Endodermal cell (in vitro differentiated cells): ENCODE results near the gene REEP1. TPM values are rescaled to one million over a fixed set of nuclear protein-coding genes. Genes with fewer than 3 reads are reported as not detected.
A peak's percentile ranks its signal among the peaks of the same experiment; 100 is the strongest.

Source experiments
- DNase-seq: peaks from one replicate; pipeline ENCODE4 v3.0.0-alpha.2; 2017
- H3K27ac ChIP-seq: 2 replicates; pipeline ENCODE4 v1.5.1; 2013; ENCODE audit warnings: mild to moderate bottlenecking, low read depth, low read length, moderate library complexity
- H3K27me3 ChIP-seq: 2 replicates; pipeline ENCODE4 v1.6.1; 2013; ENCODE audit warnings: mild to moderate bottlenecking, low read length, moderate library complexity; ENCODE audit not compliant: insufficient read depth, control insufficient read depth, poor library complexity, severe bottlenecking
- H3K36me3 ChIP-seq: 2 replicates; pipeline ENCODE4 v1.7.0; 2013; ENCODE audit warnings: mild to moderate bottlenecking, low read length, moderate library complexity; ENCODE audit not compliant: control insufficient read depth, insufficient read depth
- H3K4me1 ChIP-seq: one replicate; pipeline ENCODE4 v1.7.0; 2013; ENCODE audit warnings: low read length; ENCODE audit not compliant: control insufficient read depth, insufficient read depth
- H3K4me3 ChIP-seq: 2 replicates; pipeline ENCODE4 v1.5.1; 2013; ENCODE audit warnings: mild to moderate bottlenecking, low read length, moderate library complexity
- H3K9ac ChIP-seq: 2 replicates; pipeline ENCODE4 v1.6.1; 2013; ENCODE audit warnings: mild to moderate bottlenecking, low read length, moderate library complexity; ENCODE audit not compliant: poor library complexity, severe bottlenecking; ENCODE audit errors: extremely low read depth
- H3K9me3 ChIP-seq: 2 replicates; pipeline ENCODE4 v1.6.1; 2013; ENCODE audit warnings: mild to moderate bottlenecking, low read length, moderate library complexity; ENCODE audit not compliant: control insufficient read depth
- H3K27ac Mint-ChIP-seq: 2 replicates; pipeline ENCODE4 v1.8.0; 2020; ENCODE audit warnings: mixed read lengths
- H3K27me3 Mint-ChIP-seq: 2 replicates; pipeline ENCODE4 v1.8.0; 2021; ENCODE audit warnings: mild to moderate bottlenecking, mixed read lengths; ENCODE audit not compliant: insufficient read depth
- H3K36me3 Mint-ChIP-seq: 2 replicates; pipeline ENCODE4 v1.8.0; 2020; ENCODE audit warnings: low read depth, mixed read lengths
- H3K4me1 Mint-ChIP-seq: 2 replicates; pipeline ENCODE4 v1.8.0; 2020; ENCODE audit warnings: mixed read lengths
- H3K4me3 Mint-ChIP-seq: 2 replicates; pipeline ENCODE4 v1.8.0; 2020; ENCODE audit warnings: mild to moderate bottlenecking, moderate library complexity, mixed read lengths
- H3K9me3 Mint-ChIP-seq: 2 replicates; pipeline ENCODE4 v1.8.0; 2020; ENCODE audit warnings: mild to moderate bottlenecking, mixed read lengths
- WGBS, 2 experiments: methylation state at CpG; one replicate each; pipeline versions ENCODE4 v1.1.5 to v1.1.7; 2013; ENCODE audit warnings: missing lambda C conversion rate in 2 of 2, mixed read lengths in 1 of 2; ENCODE audit not compliant: insufficient coverage in 1 of 2, insufficient read length in 1 of 2; 5-methylcytosine and 5-hydroxymethylcytosine counted together
- total RNA-seq, 2 donors: library from RNA; stranded (reverse); fragmentation: NEBNext Ultra II Directional in 1 of 2; extraction: Animal tissue kit (Norgen Biotek cat#: 25700) in 1 of 2; gene quantifications; 2 replicates in 1 of 2; 3 replicates in 1 of 2; pipeline ENCODE4 v1.2.1, GENCODE V29; 2021
- TF ChIP-seq, protein P1 (sequence below): fragments of 200-600 bp; sonication (generic); conservative IDR thresholded peaks from 2 replicates; pipeline ENCODE4 v1.5.0; 2021; ENCODE audit warnings: antibody characterized with exemption, mild to moderate bottlenecking

Gene REEP1
- total RNA-seq, 2 donors from 2014 or later, result 2.9 to 3.8 TPM

DNA sequence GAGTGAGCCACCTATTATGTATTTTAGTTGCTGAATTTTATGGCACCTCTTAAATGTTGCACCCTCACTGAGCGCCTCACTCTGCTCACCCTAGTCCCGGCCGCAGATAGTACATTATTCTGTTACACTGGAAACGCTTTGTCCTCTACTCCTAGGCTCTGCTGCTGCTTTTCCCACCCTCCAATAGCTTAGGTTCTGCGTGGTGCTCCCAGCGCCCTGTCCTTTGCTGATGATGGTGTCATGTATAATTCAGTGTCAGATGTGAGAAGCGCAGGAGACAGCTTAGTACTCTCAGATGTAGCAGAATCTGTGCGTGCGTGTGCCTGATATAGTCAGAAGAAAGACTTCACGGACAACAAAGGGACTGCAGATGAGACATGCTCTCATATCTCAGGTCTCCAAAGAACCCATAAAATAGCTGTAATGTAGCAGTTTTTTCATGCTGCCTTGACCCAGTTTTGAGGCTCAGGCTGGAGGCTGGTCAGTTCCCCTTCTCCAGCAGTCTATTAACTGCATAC lies 1.4 kb upstream of the REEP1 start:
- no peak overlapping the region for H3K9ac ChIP-seq
- H3K36me3 ChIP-seq, result no peaks in the 10 kb centered on the region
- Mint-ChIP-seq H3K36me3 (no peaks in the 10 kb centered on the region), H3K9me3 (peaks cover 20% of the 10 kb centered on the region), H3K4me1 (peaks cover 23% of the 10 kb centered on the region), H3K4me3 (no peak overlapping the region), H3K27me3 (peaks cover 83% of the 10 kb centered on the region), H3K27ac (no peak overlapping the region)
- no peak overlapping the region for H3K27ac ChIP-seq
- DNase-seq, result no peak
- TF ChIP-seq, protein P1, sequence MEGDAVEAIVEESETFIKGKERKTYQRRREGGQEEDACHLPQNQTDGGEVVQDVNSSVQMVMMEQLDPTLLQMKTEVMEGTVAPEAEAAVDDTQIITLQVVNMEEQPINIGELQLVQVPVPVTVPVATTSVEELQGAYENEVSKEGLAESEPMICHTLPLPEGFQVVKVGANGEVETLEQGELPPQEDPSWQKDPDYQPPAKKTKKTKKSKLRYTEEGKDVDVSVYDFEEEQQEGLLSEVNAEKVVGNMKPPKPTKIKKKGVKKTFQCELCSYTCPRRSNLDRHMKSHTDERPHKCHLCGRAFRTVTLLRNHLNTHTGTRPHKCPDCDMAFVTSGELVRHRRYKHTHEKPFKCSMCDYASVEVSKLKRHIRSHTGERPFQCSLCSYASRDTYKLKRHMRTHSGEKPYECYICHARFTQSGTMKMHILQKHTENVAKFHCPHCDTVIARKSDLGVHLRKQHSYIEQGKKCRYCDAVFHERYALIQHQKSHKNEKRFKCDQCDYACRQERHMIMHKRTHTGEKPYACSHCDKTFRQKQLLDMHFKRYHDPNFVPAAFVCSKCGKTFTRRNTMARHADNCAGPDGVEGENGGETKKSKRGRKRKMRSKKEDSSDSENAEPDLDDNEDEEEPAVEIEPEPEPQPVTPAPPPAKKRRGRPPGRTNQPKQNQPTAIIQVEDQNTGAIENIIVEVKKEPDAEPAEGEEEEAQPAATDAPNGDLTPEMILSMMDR, result no peak
- H3K9me3 ChIP-seq, result peaks cover 24% of the 10 kb centered on the region
- WGBS, 2 experiments, result 86 to 89% methylated on average over 9 to 10 of the region's 10 CpGs
- peaks cover 78% of the 10 kb centered on the region for H3K27me3 ChIP-seq
- H3K4me3 ChIP-seq, result no peak overlapping the region
- peaks cover 2% of the 10 kb centered on the region for H3K4me1 ChIP-seq

DNA sequence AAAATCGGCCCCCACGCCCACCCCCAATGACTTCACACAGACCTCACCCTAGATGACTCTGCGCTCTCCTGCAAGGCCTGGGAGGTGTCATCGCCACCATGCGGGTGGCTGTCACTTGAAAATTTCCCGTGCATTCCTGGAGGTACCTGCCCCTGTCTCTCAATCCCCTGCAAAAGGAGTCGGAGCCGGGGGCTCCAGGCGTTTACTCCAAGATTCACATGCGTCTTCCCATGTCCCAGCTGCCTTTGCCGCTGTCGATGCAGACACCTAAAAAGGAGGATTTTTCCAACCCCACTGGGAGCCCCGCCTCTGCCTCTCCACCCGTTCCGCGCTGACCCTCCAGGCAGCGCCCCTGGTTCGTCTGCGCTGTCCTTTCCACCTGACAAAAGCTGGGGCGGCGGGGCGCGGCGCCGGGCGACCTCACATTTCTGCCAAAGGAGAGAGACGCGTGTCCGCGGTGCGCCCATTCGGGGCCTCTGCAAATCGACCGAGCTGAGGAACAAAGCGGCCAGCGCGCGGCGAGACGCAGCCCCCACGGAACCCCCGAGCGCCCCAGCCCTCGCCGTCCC lies 667 bp downstream of the REEP1 start:
- Mint-ChIP-seq H3K4me3 (peak overlapping the region; percentile 65), H3K27me3 (peaks cover 81% of the 10 kb centered on the region), H3K9me3 (peaks cover 14% of the 10 kb centered on the region), H3K36me3 (no peaks in the 10 kb centered on the region), H3K27ac (no peak overlapping the region), H3K4me1 (peaks cover 43% of the 10 kb centered on the region)
- Histone ChIP-seq H3K4me1 (peaks cover 12% of the 10 kb centered on the region), H3K9me3 (peaks cover 14% of the 10 kb centered on the region), H3K27me3 (peaks cover 89% of the 10 kb centered on the region), H3K9ac (no peak overlapping the region), H3K4me3 (peak overlapping the region; percentile 74), H3K36me3 (no peaks in the 10 kb centered on the region), H3K27ac (no peak overlapping the region)
- WGBS, 2 experiments, result 2 to 3% methylated on average over 14 to 45 of the region's 45 CpGs
- TF ChIP-seq, protein P1, result no peak
- DNase-seq, result peak; percentile 72

DNA sequence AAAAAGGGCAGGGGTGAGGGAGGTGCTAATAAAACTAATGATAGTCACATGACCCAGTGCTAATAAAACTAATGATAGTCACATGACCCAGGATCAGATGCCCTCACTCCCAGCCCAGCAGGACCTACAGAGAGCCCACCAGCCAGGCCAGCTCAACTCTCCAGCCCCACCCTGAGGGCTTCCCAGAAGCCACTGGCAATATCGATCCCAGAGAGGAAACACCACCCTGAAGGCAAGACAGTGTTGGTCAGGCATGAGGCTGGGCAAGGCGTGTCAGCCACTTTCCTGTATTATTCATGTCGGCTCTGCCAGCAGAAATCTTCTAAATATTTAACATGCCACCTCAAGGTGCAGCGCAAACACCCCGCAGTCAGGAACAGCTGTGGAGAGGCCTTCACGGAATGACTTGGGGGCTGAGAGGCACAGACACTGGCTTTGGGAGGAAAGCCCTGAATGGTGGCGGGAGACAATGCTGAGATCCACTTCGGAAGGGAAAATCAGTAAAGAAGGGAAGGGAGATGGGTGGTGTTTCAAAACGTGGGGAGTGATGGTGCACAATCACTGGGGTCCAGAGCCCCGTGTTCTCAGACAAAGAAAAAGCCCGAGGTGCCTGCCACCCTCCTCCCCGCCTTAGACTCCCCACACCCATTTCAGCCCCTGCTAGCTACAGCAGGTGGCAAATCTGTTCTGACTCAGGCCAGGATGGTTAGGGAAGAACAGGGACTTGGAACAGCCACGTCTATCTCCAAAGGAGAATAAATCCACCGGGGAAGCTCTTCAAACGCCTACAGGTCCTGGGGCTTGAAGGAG lies 1.4 kb downstream of the REEP1 start:
- Mint-ChIP-seq H3K9me3 (peaks cover 7% of the 10 kb centered on the region), H3K36me3 (no peaks in the 10 kb centered on the region), H3K4me3 (peak overlapping the region; percentile 65), H3K4me1 (peaks cover 48% of the 10 kb centered on the region), H3K27me3 (peaks cover 81% of the 10 kb centered on the region), H3K27ac (no peak overlapping the region)
- DNase-seq, result no peak
- Histone ChIP-seq H3K36me3 (no peaks in the 10 kb centered on the region), H3K27me3 (peaks cover 89% of the 10 kb centered on the region), H3K9ac (no peak overlapping the region), H3K4me1 (peaks cover 12% of the 10 kb centered on the region), H3K9me3 (peaks cover 7% of the 10 kb centered on the region), H3K4me3 (peak overlapping the region; percentile 74), H3K27ac (no peak overlapping the region)
- TF ChIP-seq, protein P1, result no peak
- WGBS, 2 experiments, result 45 to 53% methylated on average over 11 to 15 of the region's 15 CpGs
